B cell (primary cell): ENCODE results near the gene CYBB. TPM values are rescaled to one million over a fixed set of nuclear protein-coding genes. Genes with fewer than 3 reads are reported as not detected.

Experiments
- ATAC-seq: fragments of 200-7000 bp; cut with Tn5 transposase; one replicate; pipeline ENCODE4 v1.10.0; 2021; ENCODE audit warnings: low read depth, mild to moderate bottlenecking, moderate number of reproducible peaks, moderate library complexity
- CTCF ChIA-PET: fragments of 350-600 bp; sonication (Branson Sonifier 250); formaldehyde crosslinking; loops from one replicate; lab custom pipeline; 2021; ENCODE audit warnings: antibody characterized with exemption, inconsistent platforms; lab: Charles Lee
- POLR2A ChIA-PET: fragments of 350-600 bp; sonication (Branson Sonifier 250); formaldehyde crosslinking; loops from one replicate; lab custom pipeline; 2021; ENCODE audit warnings: antibody characterized with exemption; lab: Charles Lee
- DNase-seq: peaks from one replicate; pipeline ENCODE4 v3.0.0; 2013
- H2AFZ ChIP-seq: 2 replicates; pipeline ENCODE4 v1.6.1; 2012; ENCODE audit warnings: mild to moderate bottlenecking, low read depth, low read length; ENCODE audit not compliant: insufficient read depth, poor library complexity, severe bottlenecking
- H3K27ac ChIP-seq, 2 donors: 1 replicate in 1 of 2; 2 replicates in 1 of 2; pipeline ENCODE4 v1.5.1; 2012 to 2013; ENCODE audit warnings: low read length in 2 of 2, mild to moderate bottlenecking in 2 of 2, moderate library complexity in 1 of 2
- H3K27me3 ChIP-seq, 4 experiments: fragments of 200-600 bp in 1 of 4; sonication (generic) in 1 of 4; replicated peaks in 1 of 4; 1 replicate in 2 of 4; 2 replicates in 2 of 4; pipeline versions ENCODE4 v1.6.1 to v1.7.0; 2013 to 2016; ENCODE audit warnings: low read length in 3 of 4, mild to moderate bottlenecking in 2 of 4, mixed read lengths in 1 of 4, moderate library complexity in 1 of 4; ENCODE audit not compliant: insufficient read depth in 4 of 4, control insufficient read depth in 3 of 4; ENCODE audit errors: control extremely low read depth in 1 of 4
- H3K36me3 ChIP-seq, 2 experiments: replicated peaks in 1 of 2; 1 replicate in 1 of 2; 2 replicates in 1 of 2; pipeline versions ENCODE4 v1.6.1 to v1.7.1; 2013; ENCODE audit warnings: low read length in 1 of 2; ENCODE audit not compliant: insufficient read depth in 2 of 2, control insufficient read depth in 1 of 2; ENCODE audit errors: control extremely low read depth in 1 of 2, extremely low read depth in 1 of 2
- H3K4me1 ChIP-seq, 2 donors: fragments of 200-600 bp in 1 of 2; sonication (generic) in 1 of 2; 1 replicate in 1 of 2; 2 replicates in 1 of 2; pipeline versions ENCODE4 v1.5.1 to v1.6.1; 2013 to 2017; ENCODE audit warnings: low read length in 2 of 2; ENCODE audit not compliant: control insufficient read depth in 2 of 2, insufficient read depth in 2 of 2
- H3K4me2 ChIP-seq: replicated peaks from 2 replicates; pipeline ENCODE3; 2012; ENCODE audit warnings: mild to moderate bottlenecking, low read depth, low read length; ENCODE audit not compliant: poor library complexity, severe bottlenecking
- H3K4me3 ChIP-seq, 5 experiments: fragments of 200-600 bp in 1 of 5; sonication (generic) in 1 of 5; 1 replicate in 3 of 5; 2 replicates in 2 of 5; pipeline versions ENCODE4 v1.5.1 to v1.7.0; 2011 to 2016; ENCODE audit warnings: low read length in 4 of 5, mild to moderate bottlenecking in 4 of 5, low read depth in 2 of 5, control low read depth in 1 of 5, moderate library complexity in 1 of 5; ENCODE audit not compliant: insufficient read depth in 1 of 5; ENCODE audit errors: control extremely low read depth in 1 of 5, extremely low read depth in 1 of 5
- H3K79me2 ChIP-seq: fragments of 200-600 bp; sonication (generic); one replicate; pipeline ENCODE4 v1.6.0; 2016; ENCODE audit warnings: low read length; ENCODE audit not compliant: control insufficient read depth, insufficient read depth
- H3K9ac ChIP-seq: fragments of 200-600 bp; sonication (generic); 2 replicates; pipeline ENCODE4 v1.6.1; 2017; ENCODE audit warnings: mild to moderate bottlenecking, low read length, moderate library complexity
- H3K9me3 ChIP-seq, 3 donors: one replicate each; pipeline versions ENCODE4 v1.6.1 to v1.7.1; 2013; ENCODE audit warnings: low read length in 2 of 3; ENCODE audit not compliant: control insufficient read depth in 2 of 3, insufficient read depth in 1 of 3; ENCODE audit errors: control extremely low read depth in 1 of 3
- H4K20me1 ChIP-seq: 2 replicates; pipeline ENCODE4 v1.6.0; 2012; ENCODE audit warnings: mild to moderate bottlenecking, low read length; ENCODE audit not compliant: insufficient read depth, control insufficient read depth, poor library complexity, severe bottlenecking
- H3K27ac Mint-ChIP-seq: one replicate; pipeline ENCODE4 v1.8.0; 2021; ENCODE audit warnings: mixed read lengths
- H3K27me3 Mint-ChIP-seq: one replicate; pipeline ENCODE4 v1.8.0; 2021; ENCODE audit warnings: mixed read lengths
- H3K4me1 Mint-ChIP-seq: one replicate; pipeline ENCODE4 v1.8.0; 2021; ENCODE audit warnings: mixed read lengths
- H3K4me3 Mint-ChIP-seq: one replicate; pipeline ENCODE4 v1.8.0; 2021; ENCODE audit warnings: mixed read lengths
- H3K9me3 Mint-ChIP-seq: one replicate; pipeline ENCODE4 v1.8.0; 2022; ENCODE audit warnings: mixed read lengths; ENCODE audit not compliant: insufficient read depth
- EZH2 ChIP-seq: IDR thresholded peaks from 2 replicates; pipeline ENCODE4 v1.6.1; 2012; ENCODE audit warnings: borderline replicate concordance, low read depth, mild to moderate bottlenecking, moderate library complexity, low read length; ENCODE audit not compliant: insufficient read depth, poor library complexity, severe bottlenecking
- whole genome bisulfite sequencing: methylation state at CpG from one replicate; pipeline ENCODE4 v1.1.5; 2013; ENCODE audit warnings: missing lambda C conversion rate; ENCODE audit not compliant: insufficient coverage; 5-methylcytosine and 5-hydroxymethylcytosine counted together
- intact Hi-C: fragments of 100-400 bp; cut with micrococcal nuclease; formaldehyde crosslinking; loops from one replicate; pipeline ENCODE4 v1.10.0; 2022
- polyA plus RNA-seq: library from polyadenylated mRNA; depleted of rRNA; stranded (reverse); fragments of >200 nt; gene quantifications from 2 replicates; pipeline ENCODE4 v1.2.3, GENCODE V29; 2012
- total RNA-seq, 2 donors: library from RNA; stranded (reverse); fragments of 120-200 nt in 1 of 2; gene quantifications; 1 replicate in 1 of 2; 2 replicates in 1 of 2; pipeline versions ENCODE4 v1.2.3 to v1.2.4, GENCODE V29; 2013 to 2022
- TF ChIP-seq, protein P1 (sequence below): fragments of 200-600 bp; IDR thresholded peaks from one replicate; pipeline ENCODE4 v1.8.0; 2022; ENCODE audit warnings: antibody characterized with exemption, mild to moderate bottlenecking

The CYBB gene
- total and polyA plus RNA-seq, 2 donors (not counting 1 experiment from before 2014, with no cell fraction given), result 72.1 to 132 TPM

DNA sequence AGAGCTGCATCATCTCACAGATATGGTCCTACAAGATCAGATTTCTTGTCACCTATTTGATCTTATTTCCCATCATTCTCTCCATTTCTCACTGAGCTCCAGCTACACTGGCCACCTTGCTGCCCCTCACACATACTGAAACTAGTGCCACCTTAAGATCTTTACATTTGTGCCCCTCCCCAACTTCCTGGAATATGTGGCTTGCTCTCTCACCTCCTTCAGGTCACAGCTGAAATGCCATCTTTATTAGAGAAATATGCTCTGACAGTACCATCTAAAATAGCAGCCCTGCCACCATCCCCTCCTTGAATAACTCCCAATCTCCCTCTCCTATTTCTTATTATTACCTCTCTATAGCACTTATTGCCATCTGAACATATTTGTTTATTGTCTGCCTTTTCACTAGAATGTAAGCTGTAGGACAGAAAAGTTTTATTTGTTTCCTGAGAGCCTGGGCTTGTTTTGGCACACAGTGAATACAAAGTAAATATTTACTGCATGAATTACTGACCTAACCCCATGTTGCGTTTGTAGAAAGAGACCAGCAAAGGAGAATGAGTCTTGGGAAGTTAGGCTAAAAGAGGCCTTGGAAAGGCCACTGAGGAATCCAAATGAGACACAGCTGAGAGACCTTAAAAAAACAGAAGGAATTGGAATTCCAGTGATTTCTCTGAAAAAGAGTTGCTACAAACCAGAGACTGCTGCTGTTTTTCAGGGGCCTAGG, 44.8 kb downstream of the CYBB start:
- intact Hi-C loops, result loop anchor here (1.0 to 5.0 kb wide), 4 partner anchors 79 to 342 kb away; partner anchors contain the start of gene XK
- Histone ChIP-seq H3K4me1 (peaks cover 27 to 29% of the 10 kb centered on the region in 2 donors), H2AFZ (no peak overlapping the region), H3K4me3 (peak overlapping the region in 1 of 5 experiments; percentile 24), H3K9ac (peak overlapping the region; percentile 5), H3K27me3 (no peaks in the 10 kb centered on the region), H3K27ac (no peak overlapping the region), H4K20me1 (no peaks in the 10 kb centered on the region), H3K4me2 (peak overlapping the region; percentile 42), H3K79me2 (no peaks in the 10 kb centered on the region), H3K9me3 (no peaks in the 10 kb centered on the region), H3K36me3 (no peaks in the 10 kb centered on the region)
- Mint-ChIP-seq H3K4me3 (peak overlapping the region; percentile 56), H3K9me3 (no peaks in the 10 kb centered on the region), H3K4me1 (peaks cover 49% of the 10 kb centered on the region), H3K27ac (peak overlapping the region; percentile 85), H3K27me3 (no peaks in the 10 kb centered on the region)
- no CpG with 5 or more reads among the region's 1 CpG for WGBS
- CTCF ChIA-PET, result interaction anchor here (1.0 to 5.5 kb wide), 24 partner anchors 8 to 503 kb away, joined by 3 to 279 read pairs (median 6); partner anchors contain the start of gene RPGR
- DNase-seq (no peak), ATAC-seq (no peak)
- TF ChIP-seq EZH2, result no peak
- TF ChIP-seq, protein P1, sequence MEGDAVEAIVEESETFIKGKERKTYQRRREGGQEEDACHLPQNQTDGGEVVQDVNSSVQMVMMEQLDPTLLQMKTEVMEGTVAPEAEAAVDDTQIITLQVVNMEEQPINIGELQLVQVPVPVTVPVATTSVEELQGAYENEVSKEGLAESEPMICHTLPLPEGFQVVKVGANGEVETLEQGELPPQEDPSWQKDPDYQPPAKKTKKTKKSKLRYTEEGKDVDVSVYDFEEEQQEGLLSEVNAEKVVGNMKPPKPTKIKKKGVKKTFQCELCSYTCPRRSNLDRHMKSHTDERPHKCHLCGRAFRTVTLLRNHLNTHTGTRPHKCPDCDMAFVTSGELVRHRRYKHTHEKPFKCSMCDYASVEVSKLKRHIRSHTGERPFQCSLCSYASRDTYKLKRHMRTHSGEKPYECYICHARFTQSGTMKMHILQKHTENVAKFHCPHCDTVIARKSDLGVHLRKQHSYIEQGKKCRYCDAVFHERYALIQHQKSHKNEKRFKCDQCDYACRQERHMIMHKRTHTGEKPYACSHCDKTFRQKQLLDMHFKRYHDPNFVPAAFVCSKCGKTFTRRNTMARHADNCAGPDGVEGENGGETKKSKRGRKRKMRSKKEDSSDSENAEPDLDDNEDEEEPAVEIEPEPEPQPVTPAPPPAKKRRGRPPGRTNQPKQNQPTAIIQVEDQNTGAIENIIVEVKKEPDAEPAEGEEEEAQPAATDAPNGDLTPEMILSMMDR, result no peak
- POLR2A ChIA-PET, result interaction anchor here (4.3 kb wide), 1 partner anchor 79 kb away, joined by 18 read pairs; no protein-coding TSS in a partner anchor
